Activated CD8-positive, alpha-beta memory T cell treated with anti-CD3 and anti-CD28 coated beads, Interleukin-2, amount 50 U/mL, for 4 hours (primary cell): ENCODE measurements around the gene ZNF683.

Source experiments
- DNase-seq: peaks from one replicate; pipeline ENCODE4 v3.0.0-alpha.2; 2020

Gene ZNF683

DNA sequence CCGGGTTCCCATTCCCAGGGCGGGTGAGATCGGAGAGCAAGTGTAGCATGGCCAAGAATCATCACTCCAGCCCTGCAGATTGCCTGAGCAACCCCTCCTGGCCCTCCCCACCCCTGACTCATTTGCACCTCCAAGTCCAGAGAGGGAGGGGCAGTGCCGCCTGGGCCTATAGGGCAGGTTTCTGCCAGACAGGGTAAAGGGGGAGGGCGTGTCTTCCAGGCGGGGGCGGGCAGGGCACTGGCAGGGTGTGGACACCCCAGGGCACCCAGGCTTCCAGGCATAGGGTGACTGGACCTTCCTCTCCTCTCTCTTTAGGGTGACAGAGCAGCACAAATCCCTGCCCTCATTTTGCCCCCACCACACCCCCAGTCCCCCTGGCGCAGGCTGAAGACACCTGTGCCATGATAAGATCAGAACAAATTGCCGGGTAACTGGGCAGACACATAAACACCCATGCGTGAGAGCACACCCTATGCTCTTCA lies 15.4 kb downstream of the ZNF683 start:
- DNase-seq = no peak

DNA sequence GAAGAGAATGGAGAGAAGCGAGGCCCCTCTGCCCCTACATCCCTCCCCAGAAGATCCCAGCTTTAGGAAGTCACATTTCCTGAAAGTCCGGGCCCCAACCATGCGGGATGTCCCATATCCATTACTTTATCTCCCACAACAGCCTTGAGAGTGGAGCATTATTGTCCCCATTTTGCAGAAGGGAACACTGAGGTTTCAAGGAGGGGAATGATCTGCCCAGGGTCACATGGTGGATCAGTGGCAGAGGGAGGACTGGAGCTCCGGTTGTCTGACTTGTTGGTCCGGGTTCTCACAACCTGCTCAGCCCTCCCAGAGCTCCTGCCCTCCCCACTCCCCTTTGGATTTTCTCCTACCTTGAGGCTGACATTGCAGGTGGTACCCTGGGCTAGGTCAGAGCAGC lies 16.4 kb downstream of the ZNF683 start:
- no peak for DNase-seq

DNA sequence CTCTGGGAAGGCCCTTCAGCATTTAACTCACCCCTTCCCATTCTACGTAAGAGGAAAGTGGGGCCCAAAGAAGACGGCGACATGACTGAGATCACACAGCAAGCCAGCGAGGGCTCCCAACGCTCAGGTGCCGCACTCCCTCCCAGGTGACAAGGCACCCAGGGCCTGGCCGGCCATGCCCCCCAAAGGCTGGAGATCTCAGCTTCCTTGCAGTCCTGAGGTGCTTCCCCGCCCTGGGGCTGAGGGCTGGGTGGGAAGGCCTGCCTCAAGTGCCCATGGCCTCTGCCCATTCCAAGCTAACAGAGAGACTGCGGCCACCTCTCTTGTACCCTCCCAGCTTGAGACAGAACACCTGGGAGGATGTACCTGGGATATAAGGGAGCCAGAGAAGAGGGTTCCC lies 17.6 kb downstream of the ZNF683 start:
- no peak for DNase-seq

DNA sequence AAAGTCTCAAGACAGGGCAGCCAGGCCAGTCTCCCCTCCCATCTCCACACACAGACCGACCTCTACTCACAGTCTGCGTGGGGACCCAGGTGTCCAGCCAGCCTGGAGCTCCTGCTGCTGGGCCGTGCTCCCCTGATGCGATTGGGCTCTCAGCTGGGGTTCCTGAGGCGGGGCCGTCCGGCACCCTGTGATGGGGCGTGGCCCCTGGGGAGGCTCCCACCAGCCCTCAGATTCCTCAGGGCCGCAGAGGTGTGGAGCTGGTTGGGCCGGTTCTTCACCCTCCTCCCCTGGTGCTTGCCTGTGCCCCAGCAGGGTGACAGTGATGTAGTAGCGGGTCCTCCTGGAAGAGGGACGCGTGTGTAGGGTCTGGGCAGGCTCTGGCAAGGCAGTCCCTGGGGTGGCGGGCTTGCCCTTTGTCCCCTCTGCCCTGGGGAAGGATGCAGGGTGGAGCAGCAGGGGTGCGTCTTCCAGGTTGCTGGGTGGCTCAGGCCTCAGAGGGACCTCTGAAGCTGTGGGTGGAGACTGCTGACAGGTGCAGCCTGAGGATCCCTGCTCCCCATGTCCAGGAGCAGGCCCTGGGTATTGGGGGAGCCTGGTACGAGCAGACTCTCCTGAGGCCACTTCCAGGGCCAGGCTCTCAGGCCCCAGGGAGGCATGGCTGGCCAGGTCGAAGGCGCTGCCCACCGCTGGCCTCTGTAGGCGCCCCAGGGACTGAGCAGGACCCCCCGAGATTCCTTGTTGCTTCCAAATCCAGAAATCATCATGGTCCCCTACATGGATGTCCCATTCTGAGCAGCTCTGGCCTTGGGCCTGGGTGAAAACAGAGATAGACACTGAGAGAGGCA lies 18.4 kb downstream of the ZNF683 start, which contains the start of gene CRYBG2:
Gene CRYBG2 (minus strand): TSS at position 155 of the 845 bp plus-strand sequence. CDS start 7,473 bp downstream, outside the sequence.
- DNase-seq = no peak

DNA sequence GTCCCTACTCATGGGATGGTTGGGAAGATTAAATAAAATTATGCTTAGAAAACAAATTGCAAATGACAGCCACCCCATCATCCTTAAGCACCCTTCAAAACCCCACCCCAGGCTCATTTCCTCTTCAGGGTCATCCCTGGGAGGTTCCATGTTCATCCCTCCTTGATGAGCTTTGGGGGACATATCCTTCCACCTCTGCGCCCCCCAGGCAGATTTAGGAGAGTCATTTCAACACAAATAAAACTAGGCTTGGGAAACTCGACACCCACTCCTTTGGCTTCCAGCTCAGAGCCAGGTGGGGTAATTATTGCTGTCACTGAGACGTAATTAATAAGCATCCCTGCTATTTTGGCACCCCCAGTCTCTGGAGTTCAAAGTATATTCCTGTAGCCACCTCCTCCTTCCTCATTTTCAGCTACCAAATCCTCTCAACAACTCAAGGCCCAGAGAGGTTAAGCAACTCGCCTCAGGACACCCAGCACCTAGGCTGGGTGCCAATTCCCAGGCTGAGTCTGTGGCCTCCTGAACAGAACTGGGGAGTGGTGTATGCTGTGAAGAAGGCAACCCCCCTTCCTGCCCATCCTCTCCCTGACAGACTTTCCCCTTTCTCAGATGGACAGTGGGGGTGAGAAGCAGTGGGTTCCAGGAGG lies 19.2 kb downstream of the ZNF683 start:
- DNase-seq = no peak

DNA sequence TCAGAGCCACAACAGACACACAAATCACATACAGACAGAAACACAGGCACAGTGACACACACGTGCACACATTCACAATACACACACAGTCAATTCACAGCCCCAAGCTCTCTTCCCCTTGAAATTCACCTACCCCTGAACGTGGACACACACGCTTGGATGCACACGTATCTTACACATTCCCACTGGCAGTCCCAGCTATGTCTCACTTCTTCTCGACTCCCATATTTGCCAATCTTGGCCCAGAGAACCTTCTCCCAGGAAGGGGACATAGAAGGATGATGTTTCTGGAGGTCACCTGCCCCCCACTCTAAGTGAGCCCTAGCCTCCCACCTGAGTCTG lies 20.2 kb downstream of the ZNF683 start:
- DNase-seq = no peak

DNA sequence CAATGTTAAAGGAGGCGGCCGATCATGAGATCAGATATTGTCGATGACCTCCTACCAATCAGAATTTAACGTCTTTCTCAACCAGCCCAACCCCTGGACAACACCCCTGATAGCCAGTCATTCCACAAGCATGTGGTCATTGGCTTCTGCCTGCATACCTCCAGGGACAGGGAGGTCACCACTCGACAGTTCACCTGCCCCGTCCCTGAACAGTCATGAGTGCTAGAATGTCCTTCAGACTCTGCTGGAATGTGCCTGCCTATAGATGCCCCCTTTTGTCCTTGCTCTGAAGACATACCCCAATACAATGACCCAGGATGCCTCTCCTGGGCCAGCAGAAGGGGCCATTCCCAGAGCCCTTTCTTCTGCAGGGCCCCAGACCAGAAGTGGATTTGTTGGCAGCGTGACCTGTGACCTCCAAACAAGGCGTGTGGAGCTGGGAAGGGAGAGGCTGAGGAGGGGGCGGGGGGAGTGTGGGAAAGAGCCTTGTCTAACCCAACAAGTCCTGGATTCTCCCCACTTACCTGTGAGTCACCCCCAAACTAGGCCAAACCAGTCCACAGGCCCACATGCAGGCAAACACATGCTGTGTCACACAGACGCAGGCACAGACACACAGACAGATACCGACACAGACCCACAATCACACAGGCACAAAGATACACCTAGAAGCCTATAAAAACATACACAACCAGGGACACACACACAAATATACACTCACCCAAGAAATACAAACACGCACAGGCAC lies 20.8 kb downstream of the ZNF683 start:
- no peak for DNase-seq

DNA sequence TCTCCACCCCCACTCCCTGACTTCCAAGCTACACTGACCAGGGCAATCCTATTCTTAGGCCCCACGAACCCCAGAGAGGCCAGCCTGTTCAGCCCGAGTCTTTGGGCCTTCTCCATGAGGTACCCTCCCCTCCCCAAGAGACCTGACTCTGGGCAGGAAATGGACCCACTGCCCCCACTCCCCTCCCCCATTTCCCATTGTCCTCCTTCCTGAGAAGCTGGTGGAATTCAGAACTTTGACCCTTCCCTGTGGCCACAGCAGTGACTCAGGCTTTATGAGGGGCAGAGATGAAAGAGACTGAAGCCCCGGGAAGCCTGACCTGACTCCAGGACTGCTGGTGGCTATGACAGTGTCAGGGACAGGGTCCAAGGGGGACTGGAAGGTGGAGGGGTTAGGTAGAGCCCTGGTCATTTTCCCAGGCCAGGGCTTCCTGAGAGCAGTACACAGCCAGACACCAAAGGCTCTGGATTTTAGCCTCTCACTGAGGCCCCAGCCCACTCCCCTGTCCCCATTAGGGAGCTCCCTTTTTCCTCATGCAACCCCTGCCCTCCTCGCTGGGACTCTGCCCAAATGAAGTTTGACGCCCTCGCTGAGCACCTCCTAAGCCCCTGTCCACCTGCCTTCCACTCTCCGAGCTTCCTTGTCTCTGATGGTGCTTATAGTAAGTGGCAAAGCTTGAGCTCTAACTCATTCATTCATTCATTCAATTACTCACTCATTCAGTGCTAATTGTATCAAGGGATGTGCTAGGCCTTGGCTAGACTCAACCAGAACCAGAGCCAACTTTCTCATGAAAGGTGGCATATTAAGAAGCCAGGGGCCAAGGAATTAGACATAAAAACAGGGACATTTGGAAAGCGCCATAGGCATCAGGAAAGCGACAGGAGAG lies 21.6 kb downstream of the ZNF683 start:
- DNase-seq = no peak

DNA sequence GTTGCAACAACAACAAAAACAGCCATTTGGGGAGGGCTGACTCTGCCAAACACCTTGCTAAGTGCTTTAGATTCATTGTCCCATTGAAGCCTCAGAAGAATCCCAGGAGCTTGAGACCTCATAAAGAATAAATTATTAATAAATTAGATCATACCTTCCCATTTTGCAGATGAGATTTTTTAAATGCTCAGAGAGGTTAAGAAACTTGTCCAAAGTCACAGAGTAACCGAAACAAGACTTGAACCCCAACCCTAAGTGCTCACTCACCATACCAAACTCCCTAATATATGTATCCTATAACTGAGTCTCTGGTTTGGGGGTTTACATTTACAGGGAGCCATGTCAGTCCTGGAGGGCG lies 22.2 kb downstream of the ZNF683 start:
- no peak for DNase-seq

DNA sequence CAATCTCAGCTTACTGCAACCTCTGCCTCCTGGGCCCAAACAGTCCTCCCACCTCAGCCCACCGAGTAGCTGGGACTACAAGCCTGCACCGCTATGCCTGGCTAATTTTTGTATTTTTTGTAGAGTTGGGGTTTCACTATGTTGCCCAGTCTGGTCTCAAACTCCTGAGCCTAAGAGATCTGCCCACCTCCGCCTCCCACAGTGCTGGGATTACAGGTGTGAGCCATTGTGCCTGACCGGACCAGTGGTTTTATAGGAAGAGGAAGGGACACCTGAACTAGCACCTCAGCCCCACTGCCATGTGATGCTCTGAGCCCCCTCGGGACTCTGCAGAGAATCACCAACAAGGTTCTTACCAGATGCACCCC lies 22.7 kb downstream of the ZNF683 start:
- no peak for DNase-seq

DNA sequence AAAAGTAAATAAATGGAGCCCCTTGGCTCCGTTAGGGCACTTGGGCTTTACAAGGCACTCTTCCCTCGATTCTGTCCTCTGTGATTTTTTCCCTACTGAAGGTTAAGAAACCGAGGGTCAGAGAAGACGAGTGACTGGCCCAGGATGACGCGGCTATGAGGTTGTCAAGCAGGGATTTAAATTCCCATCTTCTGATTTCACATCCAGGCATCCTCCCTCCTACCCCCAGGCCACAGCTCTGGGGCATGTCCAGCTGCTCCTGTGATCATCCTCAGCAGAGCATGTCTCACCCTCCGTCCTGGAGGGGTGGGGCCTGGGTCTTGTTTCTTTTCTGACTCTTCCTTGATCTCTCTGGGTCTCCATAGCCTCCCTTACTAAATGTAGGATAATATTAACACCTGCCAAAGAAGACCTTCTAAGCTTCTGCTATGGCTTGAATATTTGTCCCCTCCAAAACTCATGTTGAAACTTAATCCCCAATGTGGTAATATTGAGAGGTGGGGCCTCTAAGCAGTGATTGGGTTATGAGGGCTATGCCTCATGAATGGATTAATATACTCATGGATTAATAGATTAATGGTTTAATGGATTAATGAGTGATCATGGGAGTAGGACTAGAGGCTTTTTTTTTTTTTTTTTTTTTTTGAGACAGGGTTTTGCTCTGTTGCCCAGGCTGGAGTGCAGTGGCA lies 23.2 kb downstream of the ZNF683 start:
- no peak for DNase-seq

DNA sequence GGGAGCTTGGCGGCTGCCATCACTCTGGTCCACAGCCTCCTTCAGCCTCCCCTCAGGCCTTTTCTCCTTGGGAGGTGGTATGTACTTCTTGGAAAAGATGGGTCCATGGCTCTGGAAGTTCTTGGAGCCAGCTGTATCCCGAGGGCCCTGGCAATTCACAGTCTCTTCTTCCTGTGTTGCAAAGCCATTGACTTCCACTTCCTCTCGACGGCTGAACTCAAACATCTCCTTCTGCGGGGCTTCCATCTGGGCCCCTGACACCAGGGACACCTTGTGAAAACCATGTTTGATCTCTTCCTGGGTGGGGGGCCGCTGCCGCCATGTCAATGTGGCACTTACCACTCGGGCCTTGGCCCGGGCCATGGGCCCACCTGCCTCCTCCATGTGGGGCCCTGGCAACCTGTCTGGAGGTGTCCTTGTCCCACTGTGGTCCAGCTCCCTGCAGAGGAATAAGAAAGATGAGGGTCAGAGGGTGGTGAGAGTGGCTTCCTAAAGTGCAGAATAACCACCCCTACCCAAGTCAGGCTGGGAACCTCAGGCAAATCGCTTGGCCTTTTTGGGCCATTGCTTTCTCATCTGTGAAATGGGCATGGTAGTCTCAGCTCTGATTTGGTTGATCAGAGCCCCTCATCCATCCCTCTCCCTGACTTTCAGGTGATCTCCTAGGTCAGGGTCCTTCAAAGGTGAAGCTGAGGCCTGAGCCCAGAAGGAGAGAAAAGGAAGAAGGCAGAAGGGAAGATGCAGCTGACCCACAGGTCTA lies 26.1 kb downstream of the ZNF683 start:
- DNase-seq = no peak

DNA sequence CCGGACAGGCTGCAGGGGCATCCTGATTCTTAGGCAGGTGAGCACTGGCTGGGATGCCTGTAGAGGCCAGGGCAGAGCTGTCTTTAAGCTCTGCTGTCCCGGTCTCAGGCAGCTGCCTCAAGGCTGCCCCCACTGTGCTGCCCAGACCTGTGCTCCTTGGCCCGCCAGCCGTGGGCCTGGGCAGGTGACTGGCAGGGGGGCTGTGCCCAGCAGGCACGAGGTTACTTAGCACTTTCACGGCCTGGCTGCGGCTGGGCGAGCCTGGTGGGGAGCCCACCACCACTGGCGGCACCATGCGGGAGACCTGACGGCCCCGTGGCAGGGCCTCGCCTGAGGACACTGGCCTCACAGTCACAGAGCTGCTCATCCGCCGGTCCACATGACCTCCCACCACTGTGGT lies 26.8 kb downstream of the ZNF683 start:
- DNase-seq = no peak

DNA sequence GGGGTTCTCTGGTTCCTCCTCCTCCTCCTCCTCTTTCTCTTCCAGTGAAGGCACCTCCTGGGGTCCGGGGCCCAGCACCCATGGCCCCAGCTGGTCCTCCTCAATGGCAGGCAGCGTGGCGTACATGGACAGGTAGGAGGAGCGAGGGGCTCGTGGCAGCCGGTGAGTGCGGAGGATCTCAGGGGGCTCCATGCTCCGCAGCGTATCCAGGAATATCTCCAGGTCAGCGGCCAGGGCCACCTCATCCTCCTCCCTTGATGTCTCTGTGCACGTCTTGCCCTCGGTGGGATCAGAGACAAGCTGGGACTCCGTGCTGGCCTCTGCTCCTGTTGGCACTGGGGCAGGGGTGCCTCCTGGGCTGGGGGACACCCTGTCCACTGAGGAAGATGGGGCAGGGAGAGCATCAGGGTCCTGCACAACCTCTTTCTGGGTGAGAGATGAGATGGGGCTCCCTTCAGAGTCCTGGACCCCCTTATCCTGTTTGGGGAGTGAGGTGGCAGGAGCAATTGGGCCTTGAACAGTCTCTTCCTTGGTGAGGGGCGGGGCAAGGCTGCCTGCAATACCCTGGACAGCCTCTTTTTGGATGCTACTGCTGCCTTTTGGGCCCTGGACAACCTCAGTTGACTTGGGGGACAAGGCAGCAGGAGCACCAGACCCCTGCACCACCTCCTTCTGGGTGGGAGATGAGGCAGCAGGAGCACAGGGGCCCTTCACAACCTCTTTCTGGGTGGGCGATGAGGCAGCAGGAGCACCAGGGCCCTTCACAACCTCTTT lies 28.2 kb downstream of the ZNF683 start:
- DNase-seq = no peak

DNA sequence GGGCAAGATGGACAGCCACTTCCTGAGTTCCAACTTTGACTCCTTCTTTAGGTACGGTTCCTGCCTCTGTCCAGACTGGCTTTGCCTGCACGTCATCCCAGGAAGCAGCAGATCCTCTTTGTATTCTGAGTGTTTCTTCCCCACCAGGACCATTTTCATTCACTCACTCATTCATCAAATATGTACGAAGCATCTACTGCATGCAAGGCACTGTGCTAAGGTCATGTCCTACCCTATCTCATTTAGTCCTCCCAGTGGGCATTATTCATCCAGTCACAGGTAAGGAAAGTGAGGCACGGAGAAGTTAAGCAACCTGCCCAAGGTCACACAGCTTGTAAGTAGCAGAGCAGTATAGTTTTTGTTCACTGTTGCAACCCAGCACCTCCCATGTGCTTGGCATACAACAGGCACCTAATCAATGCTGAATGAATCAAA lies 32.5 kb downstream of the ZNF683 start:
- no peak for DNase-seq

DNA sequence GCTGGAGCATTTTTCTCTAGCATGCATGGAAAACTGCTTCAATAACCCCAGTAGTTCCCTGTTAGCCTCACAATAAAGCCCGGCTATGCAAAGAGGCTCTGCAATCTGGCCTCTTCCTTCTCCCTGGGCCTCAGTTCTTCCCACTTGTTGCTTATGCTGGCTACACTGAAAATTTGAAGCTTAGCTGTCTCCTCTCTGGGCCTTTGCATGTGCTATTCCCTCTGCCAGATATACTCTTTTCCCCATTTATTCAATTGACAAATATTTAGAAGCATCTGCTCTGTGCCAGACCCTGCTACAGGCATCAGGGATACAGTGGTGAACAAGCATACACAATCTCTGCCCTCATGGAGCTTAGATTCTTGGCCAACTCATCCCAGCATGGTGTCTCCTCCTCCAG lies 33.9 kb downstream of the ZNF683 start:
- no peak for DNase-seq

DNA sequence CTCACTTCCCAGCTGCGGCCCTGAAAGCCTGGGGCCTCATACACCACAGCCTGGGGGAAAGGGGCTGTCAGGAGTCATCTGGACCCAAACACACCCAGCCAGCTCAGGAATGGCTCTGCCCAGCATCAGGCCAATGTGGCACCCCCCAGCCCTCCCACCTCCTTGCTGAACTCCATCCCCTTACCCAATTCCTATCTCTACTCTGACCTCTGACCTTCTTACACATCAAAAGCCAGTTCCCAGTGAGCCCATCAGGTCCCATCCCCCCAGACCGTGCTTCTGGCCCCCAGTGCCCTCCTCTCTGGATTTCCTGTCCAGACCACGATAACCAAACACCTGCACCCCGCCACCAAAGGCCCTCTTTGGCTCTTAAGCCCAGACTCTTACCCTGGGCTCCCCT lies 34.9 kb downstream of the ZNF683 start:
- DNase-seq = no peak

DNA sequence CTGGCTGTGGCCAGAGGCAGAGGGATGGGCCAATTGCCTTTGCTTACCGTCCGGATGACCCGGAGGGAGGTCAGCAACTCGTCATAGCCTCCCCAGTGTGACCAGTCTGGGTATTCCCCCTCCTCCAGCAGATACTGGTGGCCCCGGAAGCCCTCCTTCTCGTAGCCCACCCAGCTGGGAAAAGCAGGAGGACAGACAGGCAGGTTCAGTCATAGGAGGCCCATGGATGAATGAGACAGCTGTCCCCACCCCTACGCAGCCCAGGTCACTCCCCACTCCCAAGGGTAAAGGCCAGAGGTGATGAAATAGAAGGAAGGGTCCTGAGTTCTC lies 35.4 kb downstream of the ZNF683 start:
- DNase-seq = no peak

DNA sequence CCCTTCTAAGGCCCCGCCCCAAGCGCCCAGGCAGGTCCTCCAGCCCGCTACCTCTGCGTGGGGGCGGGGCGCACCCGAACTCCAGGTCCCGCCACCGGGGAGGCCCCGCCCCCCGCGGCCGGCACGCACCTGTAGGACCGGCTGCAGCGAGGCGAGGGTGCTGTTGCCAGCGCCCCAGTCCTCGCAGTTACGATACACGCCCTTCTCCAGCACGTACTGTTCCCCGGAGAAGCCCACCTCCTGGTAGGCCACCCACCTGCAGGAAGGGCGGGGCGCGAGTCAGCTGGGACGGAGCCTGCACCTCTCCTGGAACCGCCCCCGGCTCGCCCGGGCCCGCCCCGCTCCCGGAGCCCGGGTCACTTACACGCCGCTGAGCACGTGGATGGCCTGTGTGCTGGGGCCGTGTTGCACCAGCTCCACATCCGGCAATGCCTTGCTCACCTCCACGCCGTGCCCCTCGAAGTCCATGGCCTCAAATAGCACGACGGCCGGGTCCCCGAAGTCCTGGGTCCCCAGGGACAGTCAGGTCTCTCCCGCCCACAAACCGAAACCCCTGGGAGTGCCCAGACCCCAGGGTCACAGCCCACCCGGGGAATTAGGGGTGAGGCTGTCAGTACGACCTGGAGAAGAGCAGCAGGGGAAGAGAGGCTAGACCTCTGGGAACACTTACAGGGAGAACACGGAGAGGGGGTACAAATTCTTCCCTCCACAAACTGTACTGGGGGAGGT lies 35.9 kb downstream of the ZNF683 start:
- peak; percentile 90 for DNase-seq
